HepG2 (cell line): ENCODE data around the gene HECTD1. TPM values are rescaled to one million over a fixed set of nuclear protein-coding genes. Genes with fewer than 3 reads are reported as not detected.

Experiments used
- DDIT3 ChIP-seq: sonication (generic); formaldehyde crosslinking; IDR thresholded peaks from 2 replicates; pipeline ENCODE4 v1.4.0; 2020; ENCODE audit warnings: mild to moderate bottlenecking, missing genetic modification reagents
- HOXA5 ChIP-seq: sonication (generic); formaldehyde crosslinking; IDR thresholded peaks from 2 replicates; pipeline ENCODE4 v1.4.0; 2020; ENCODE audit warnings: missing genetic modification reagents
- JARID2 ChIP-seq: sonication (generic); formaldehyde crosslinking; IDR thresholded peaks from 2 replicates; pipeline ENCODE4 v1.8.1; 2023; ENCODE audit warnings: missing genetic modification reagents, inconsistent platforms; ENCODE audit not compliant: insufficient replicate concordance
- NCOA2 ChIP-seq: sonication (generic); formaldehyde crosslinking; IDR thresholded peaks from 2 replicates; pipeline ENCODE4 v1.8.0; 2022; ENCODE audit warnings: inconsistent platforms
- NFE2L2 ChIP-seq: fragments of 150-350 bp; IDR thresholded peaks from 2 replicates; pipeline ENCODE4 v1.6.1; 2014; ENCODE audit warnings: low read length
- SKI ChIP-seq: fragments of 450-650 bp; IDR thresholded peaks from one replicate; pipeline ENCODE4 v1.6.1; 2018; ENCODE audit warnings: mild to moderate bottlenecking; ENCODE audit not compliant: partially characterized antibody
- TIGD3 ChIP-seq: sonication (generic); formaldehyde crosslinking; IDR thresholded peaks from 2 replicates; pipeline ENCODE4 v1.5.1; 2020; ENCODE audit warnings: mild to moderate bottlenecking, missing genetic modification reagents, borderline replicate concordance
- ZEB1 ChIP-seq: IDR thresholded peaks from 2 replicates; pipeline ENCODE4 v1.6.1; 2012; ENCODE audit warnings: mild to moderate bottlenecking, low read depth, inconsistent platforms; ENCODE audit not compliant: insufficient replicate concordance
- ZKSCAN8 ChIP-seq: IDR thresholded peaks from 2 replicates; pipeline ENCODE4 v1.6.1; 2016; ENCODE audit warnings: borderline replicate concordance, missing genetic modification reagents, missing compliant biosample characterization
- ZMYM4 ChIP-seq: sonication (generic); formaldehyde crosslinking; IDR thresholded peaks from 2 replicates; pipeline ENCODE4 v1.8.1; 2023; ENCODE audit warnings: mild to moderate bottlenecking, missing genetic modification reagents
- ZNF10 ChIP-seq: sonication (generic); formaldehyde crosslinking; IDR thresholded peaks from 2 replicates; pipeline ENCODE4 v1.4.0; 2020; ENCODE audit warnings: mild to moderate bottlenecking, low read depth, missing genetic modification reagents, borderline replicate concordance
- ZNF12 ChIP-seq: sonication (generic); formaldehyde crosslinking; IDR thresholded peaks from 2 replicates; pipeline ENCODE4 v1.5.0; 2020; ENCODE audit warnings: missing genetic modification reagents
- ZNF281 ChIP-seq: sonication (generic); formaldehyde crosslinking; IDR thresholded peaks from 2 replicates; pipeline ENCODE4 v1.4.0; 2020; ENCODE audit warnings: missing genetic modification reagents, borderline replicate concordance
- ZNF407 ChIP-seq: sonication (generic); formaldehyde crosslinking; IDR thresholded peaks from one replicate; pipeline ENCODE4 v1.5.1; 2020; ENCODE audit warnings: mild to moderate bottlenecking, missing genetic modification reagents; ENCODE audit errors: not compliant biosample characterization
- polyA plus RNA-seq, 8 experiments: library from polyadenylated mRNA; depleted of rRNA in 3 of 8; stranded (reverse) in 7 of 8; unstranded in 1 of 8; fragments of >200 nt; fragmentation: Illumina TruSeq in 4 of 8; extraction: Trizol in 4 of 8; gene quantifications; 2 replicates each; pipeline versions ENCODE4 v1.2.1 to v1.2.3, GENCODE V29; 2011 to 2016; ENCODE audit warnings: low read depth in 4 of 8, missing spikeins in 1 of 8, mixed read lengths in 1 of 8; ENCODE audit not compliant: insufficient read depth in 1 of 8
- total RNA-seq, 5 experiments: library from RNA; depleted of rRNA; stranded (reverse); fragments of >200 nt; fragmentation: Illumina TruSeq; extraction: Trizol; gene quantifications; 2 replicates each; pipeline ENCODE4 v1.2.3, GENCODE V29; 2016; ENCODE audit warnings: low read depth in 1 of 5

The HECTD1 gene
- total and polyA plus RNA-seq, 2 of the 13 experiments (the other 11 are each of a cell fraction or from before 2014, with no cell fraction given) = 312 to 560 TPM

- TF ChIP-seq JARID2 (CRISPR knock-in tag) (peak; percentile 90), ZMYM4 (CRISPR knock-in tag) (peak; percentile 40), ZNF281 (CRISPR knock-in tag) (peak; percentile 71), HOXA5 (CRISPR knock-in tag) (peak; percentile 12; the same call in 1 of the 2 replicates), ZNF407 (CRISPR knock-in tag) (no peak), ZKSCAN8 (peak; percentile 97), NCOA2 (CRISPR knock-in tag) (peak; percentile 87), SKI (peak; percentile 58), ZNF10 (CRISPR knock-in tag) (no peak), DDIT3 (no peak), ZNF12 (CRISPR knock-in tag) (peak; percentile 86), NFE2L2 (no peak), TIGD3 (0 out of 2 replicates have a peak, but pooled peaks have one; percentile 31), ZEB1 (no peak)
Observed at GRCh38 chr14:31205681-31206535, 1.7 kb downstream of the HECTD1 start (continued).
